Urothelium cell line (cell line): ENCODE measurements around the gene NUTM2G.
"Not testable (repeated sequence)": the region's sequence is repeated elsewhere in the genome, so short reads cannot be mapped to it uniquely, and the experiment has no call there.

Source experiments
- DNase-seq: peaks from one replicate; pipeline ENCODE4 v3.0.0; 2011; ENCODE audit warnings: low spot score, mixed read lengths
- FAIRE-seq: peaks from 2 replicates; lab custom pipeline; 2011; peaks lifted over from hg19 to GRCh38; lab: Jason Lieb, UNC

The NUTM2G gene, protein sequence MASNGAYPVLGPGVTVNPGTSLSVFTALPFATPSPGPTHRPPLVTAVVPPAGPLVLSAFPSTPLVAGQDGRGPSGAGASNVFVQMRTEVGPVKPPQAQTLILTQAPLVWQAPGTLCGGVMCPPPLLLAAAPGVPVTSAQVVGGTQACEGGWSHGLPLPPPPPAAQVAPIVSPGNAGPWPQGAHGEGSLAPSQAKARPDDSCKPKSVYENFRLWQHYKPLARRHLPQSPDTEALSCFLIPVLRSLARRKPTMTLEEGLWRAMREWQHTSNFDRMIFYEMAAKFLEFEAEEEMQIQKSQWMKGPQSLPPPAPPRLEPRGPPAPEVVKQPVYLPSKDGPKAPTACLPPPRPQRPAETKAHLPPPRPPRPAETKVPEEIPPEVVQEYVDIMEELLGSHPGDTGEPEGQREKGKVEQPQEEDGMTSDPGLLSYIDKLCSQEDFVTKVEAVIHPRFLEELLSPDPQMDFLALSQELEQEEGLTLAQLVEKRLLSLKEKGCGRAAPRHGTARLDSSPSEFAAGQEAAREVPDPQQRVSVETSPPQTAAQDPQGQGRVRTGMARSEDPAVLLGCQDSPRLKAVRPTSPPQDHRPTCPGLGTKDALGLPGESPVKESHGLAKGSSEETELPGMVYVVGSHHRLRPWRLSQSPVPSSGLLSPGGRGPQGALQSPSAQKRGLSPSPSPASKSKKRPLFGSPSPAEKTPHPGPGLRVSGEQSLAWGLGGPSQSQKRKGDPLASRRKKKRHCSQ

DNA sequence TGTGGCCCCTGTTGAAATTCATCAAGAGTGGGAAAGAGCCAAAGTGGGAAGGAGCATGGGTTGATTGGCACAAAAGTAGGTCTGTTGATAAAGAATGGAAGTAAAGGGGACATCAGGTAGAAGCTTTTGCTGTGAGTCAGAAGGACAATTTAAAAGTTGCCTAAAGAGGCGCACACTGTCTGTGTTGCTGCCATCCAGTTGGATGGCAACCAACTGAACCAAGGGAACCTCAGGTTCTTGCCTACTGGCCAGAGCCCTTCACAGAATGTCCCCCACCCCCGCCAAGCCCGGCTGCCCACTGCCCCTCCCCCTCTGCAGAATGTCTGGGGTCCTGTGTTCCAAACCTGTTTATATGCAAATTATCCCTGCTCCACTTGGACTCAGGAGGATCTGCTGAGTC lies at the start of gene NUTM2G:
TSS of gene NUTM2G (plus strand) at position 301 of the 400 bp plus-strand sequence. CDS start 182 bp downstream, outside the sequence.
- DNase-seq, FAIRE-seq: not testable (repeated sequence)

DNA sequence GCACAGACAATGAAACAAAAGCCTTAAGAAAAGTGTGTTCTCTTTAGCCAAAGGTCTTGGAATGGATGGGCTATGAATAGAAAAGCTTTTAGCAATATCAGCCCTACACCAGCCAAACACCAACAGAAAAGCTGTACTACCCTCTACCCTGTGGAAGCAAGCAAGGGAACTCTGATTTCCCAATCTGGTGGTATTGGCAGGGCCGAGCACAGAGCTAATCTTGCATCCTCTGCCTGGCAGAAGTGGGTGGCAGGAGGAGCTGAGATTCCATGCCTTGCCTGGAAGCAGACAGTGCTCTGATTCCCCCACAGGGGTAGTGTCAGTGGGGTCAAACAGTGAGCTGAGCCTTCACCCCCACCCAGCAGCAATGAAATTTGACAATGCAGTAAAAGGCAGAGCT lies 44.7 kb upstream of the NUTM2G start:
- DNase-seq (no peak), FAIRE-seq (no peak)

DNA sequence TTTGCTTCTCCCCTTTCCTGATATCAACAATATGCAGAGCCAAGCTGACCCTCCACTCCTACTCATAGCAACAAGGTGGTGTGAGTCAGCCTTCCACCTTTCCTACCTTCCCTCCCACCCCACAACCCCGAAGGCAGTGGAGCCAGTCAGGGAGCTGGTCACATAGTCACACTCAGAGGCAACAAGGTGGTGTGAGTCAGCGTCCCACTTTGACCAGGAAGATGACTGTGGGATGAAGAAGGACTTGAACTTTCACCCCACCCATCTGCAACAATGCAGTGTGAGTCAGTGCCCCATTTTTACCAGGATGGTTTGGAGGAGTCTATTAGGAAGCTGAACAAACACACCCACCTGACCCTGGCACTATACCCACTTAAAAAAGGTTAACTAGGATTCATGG lies 44.2 kb upstream of the NUTM2G start:
- peak; percentile 84 for DNase-seq
- peak; percentile 87 for FAIRE-seq

DNA sequence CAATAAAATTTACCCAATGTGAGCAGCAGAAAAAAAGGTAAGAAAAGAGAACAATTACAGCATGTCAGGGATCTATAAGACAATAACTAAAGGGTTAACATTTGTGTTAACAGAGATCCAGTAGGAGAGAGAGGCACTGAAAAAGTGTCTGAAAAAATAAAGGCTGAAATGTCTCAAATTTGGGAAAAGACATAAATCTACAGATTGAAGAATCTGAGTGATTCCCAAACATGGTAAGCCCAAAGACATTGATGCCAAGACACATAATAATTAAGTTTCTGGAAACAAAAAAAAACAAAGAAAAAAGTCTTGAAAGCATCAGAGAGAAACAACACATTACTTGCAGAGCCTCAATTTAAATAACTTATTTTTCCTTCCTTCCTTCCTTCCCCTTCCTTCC lies 43.2 kb upstream of the NUTM2G start:
- DNase-seq (no peak), FAIRE-seq (no peak)

DNA sequence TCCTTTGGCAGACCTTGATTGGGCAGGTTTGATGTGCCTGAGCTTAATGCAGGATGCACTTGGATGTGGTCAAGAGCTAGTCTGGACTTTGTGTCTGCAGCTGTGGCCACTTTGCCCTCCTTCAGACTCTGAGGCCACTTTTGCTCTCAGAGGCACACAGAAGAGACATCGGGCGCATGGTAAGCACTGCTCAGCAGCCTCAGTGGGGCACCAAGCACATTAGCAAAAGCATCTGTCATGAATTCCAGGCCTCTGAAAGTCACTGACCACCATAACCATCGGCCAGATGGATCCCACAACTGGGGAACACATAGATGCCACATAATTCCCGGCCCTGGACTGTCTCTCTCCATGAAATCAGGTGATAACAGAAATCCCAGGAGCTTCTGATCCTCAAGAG lies 40.1 kb upstream of the NUTM2G start:
- FAIRE-seq (no peak), DNase-seq (no peak)

GRCh38 chr9:96892131-96892530 lies 36.5 kb upstream of the NUTM2G start:
- FAIRE-seq (peak; percentile 17), DNase-seq (no peak)

- not testable (repeated sequence) for FAIRE-seq, DNase-seq
Measured at GRCh38 chr9:96900010-96900409, 28.6 kb upstream of the NUTM2G start.

GRCh38 chr9:96904947-96905722 lies 23.5 kb upstream of the NUTM2G start:
- DNase-seq, FAIRE-seq: not testable (repeated sequence)

DNA sequence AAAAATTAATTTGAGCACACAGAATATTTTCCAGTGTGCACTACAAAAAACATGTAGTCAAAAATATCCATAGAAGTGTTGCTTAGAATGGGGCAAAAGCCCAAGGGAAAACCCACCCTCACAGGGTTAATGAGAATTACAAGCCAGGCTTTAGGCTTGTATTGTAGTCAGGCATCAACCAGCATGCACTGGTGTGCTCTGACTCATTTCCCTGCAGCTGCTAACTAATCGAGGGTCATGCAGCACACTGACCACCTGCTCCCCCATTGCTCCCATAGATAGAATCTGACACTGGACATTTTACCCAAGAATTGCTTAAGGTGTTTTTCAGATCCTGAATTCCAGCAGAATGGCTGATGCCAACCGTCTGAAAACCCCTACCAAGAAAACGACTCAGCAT lies 20.2 kb upstream of the NUTM2G start:
- FAIRE-seq = not testable (repeated sequence)

DNA sequence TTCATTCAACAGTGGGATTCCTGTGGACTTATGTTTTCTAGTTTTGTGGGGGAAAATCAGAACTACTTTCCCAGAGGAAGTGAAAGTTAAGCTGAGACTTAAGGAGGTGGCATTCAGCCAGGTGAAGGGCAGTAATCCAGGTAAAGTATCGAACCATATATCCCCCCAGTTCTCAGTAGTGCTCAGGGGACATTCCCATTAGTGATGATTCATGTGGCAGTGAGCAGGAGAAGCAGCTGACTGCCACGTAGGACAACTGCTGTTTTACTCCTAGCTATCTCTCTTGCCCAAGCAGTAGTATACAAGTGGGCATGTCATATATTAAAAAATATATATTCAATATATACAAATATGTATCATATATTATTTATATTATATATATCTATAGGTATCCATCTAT lies 13.1 kb upstream of the NUTM2G start:
- not testable (repeated sequence) for FAIRE-seq, DNase-seq

More for the DNA sequence above, 20.2 kb upstream of the NUTM2G start:
- DNase-seq = not testable (repeated sequence)

GRCh38 chr9:96916531-96916930 lies 12.1 kb upstream of the NUTM2G start:
- FAIRE-seq, DNase-seq: not testable (repeated sequence)

DNA sequence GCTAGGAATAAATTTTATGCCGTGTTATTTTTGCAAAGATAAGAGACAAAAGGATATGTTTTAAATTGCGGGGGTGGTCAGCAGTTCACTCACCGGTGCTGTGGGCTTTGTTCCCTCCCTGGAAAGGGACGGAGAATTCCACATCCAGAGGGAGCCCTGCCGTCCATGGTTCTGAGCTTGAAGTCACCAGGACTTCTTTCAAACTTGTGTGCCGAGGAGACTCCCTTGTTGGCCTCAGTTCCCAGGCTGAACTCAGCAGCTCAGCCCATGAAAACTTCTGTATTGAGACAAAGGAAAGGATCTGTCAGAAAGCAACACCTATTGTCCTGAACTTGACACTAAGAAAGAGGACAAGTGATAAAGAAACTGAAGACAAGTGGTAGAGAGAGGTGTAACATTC lies 10.1 kb upstream of the NUTM2G start:
- not testable (repeated sequence) for FAIRE-seq, DNase-seq

- not testable (repeated sequence) for DNase-seq, FAIRE-seq
Measured at GRCh38 chr9:96920803-96921202, 7.8 kb upstream of the NUTM2G start.

DNA sequence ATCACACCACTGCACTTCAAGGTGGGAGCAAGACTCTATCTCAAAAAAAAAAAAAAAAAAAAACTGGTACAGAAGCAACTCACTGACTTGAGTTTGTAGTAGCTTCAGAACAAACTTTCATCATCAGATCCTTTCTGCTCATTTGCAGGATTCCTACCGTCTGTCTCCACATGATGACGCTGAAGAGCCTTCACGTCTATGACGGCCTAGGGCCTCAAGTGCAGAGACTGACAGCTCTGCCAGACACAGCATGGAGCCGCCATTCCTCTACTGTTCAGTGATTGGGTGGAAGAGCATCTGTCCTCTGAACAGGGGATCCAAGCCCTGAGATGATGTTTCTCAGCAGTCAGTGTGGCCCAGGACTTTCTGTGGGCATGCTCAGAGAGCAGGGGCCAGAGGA lies 3.1 kb upstream of the NUTM2G start:
- FAIRE-seq, DNase-seq: not testable (repeated sequence)

- not testable (repeated sequence) for DNase-seq, FAIRE-seq
Measured at GRCh38 chr9:96931665-96932064, 3.0 kb downstream of the NUTM2G start.

- FAIRE-seq, DNase-seq: not testable (repeated sequence)
Measured at GRCh38 chr9:96934097-96934496, 5.5 kb downstream of the NUTM2G start.

- not testable (repeated sequence) for DNase-seq, FAIRE-seq
Measured at GRCh38 chr9:96934706-96935105, 6.1 kb downstream of the NUTM2G start.

DNA sequence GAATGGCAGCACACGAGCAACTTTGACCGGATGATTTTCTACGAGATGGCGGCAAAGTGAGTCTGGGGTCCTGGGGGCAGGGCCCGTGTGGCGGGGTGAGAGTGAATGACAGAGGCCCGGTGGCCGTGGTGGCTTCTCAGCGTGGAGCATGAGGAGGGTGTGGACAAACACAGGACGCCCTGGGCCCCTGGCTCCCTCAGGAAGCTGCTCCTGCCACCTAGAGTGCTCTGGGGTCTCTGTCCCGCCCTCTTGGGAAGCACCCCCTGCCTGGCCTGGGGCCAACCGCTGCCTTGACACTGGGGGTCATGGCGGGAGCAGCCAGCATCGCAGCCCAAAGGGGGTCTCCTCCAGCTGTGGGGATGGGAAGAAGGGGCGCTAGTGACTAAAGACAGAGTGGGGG lies 6.8 kb downstream of the NUTM2G start:
- not testable (repeated sequence) for DNase-seq, FAIRE-seq

GRCh38 chr9:96937442-96937841 lies 8.8 kb downstream of the NUTM2G start:
- not testable (repeated sequence) for FAIRE-seq

GRCh38 chr9:96938957-96939665 lies 10.5 kb downstream of the NUTM2G start:
- DNase-seq, FAIRE-seq: not testable (repeated sequence)

More at GRCh38 chr9:96937442-96937841, 8.8 kb downstream of the NUTM2G start:
- not testable (repeated sequence) for DNase-seq
